Testis (tissue), 2 donors: ENCODE results near the gene BACE2.

Source experiments
- CTCF ChIP-seq, 3 experiments: fragments of 450-650 bp in 2 of 3; fragments of 200-600 bp in 1 of 3; sonication (generic) in 1 of 3; IDR thresholded peaks; one replicate each; pipeline ENCODE4 v1.5.1; 2016 to 2019; ENCODE audit warnings: antibody characterized with exemption in 3 of 3, mild to moderate bottlenecking in 2 of 3, moderate library complexity in 1 of 3
- POLR2A ChIP-seq: fragments of 450-650 bp; IDR thresholded peaks from one replicate; pipeline ENCODE4 v1.6.1; 2017; ENCODE audit warnings: antibody characterized with exemption, mild to moderate bottlenecking, moderate library complexity

GRCh38 chr21:41245509-41246135 is 77.7 kb downstream of the BACE2 start:
- TF ChIP-seq POLR2A (no peak), CTCF (IDR thresholded peaks at IDR 0.05) (no peak)
